Vagina (tissue), 2 donors: ENCODE measurements around the gene SLC6A13. TPM values are rescaled to one million over a fixed set of nuclear protein-coding genes. Genes with fewer than 3 reads are reported as not detected.

Experiments
- DNase-seq, 2 donors: peaks; one replicate each; pipeline ENCODE4 v3.0.0-alpha.2; 2017; ENCODE audit errors: extremely low spot score in 2 of 2
- H3K27ac ChIP-seq: fragments of 200-600 bp; sonication (generic); one replicate; pipeline ENCODE4 v1.5.1; 2019
- H3K27me3 ChIP-seq: fragments of 200-600 bp; sonication (generic); one replicate; pipeline ENCODE4 v1.5.1; 2019
- H3K36me3 ChIP-seq, 2 donors: fragments of 200-600 bp; sonication (generic); one replicate each; pipeline ENCODE4 v1.5.1; 2017 to 2019
- H3K4me1 ChIP-seq: fragments of 200-600 bp; sonication (generic); one replicate; pipeline ENCODE4 v1.5.1; 2019
- H3K4me3 ChIP-seq, 2 donors: fragments of 200-600 bp; sonication (generic); 1 replicate in 1 of 2; 2 replicates in 1 of 2; pipeline ENCODE4 v1.5.1; 2016 to 2019
- H3K9me3 ChIP-seq: fragments of 200-600 bp; sonication (generic); one replicate; pipeline ENCODE4 v1.5.1; 2019
- CTCF ChIP-seq, 3 experiments: fragments of 450-650 bp in 2 of 3; fragments of 200-600 bp in 1 of 3; sonication (generic) in 1 of 3; IDR thresholded peaks; one replicate each; pipeline ENCODE4 v1.5.1; 2017 to 2019; ENCODE audit warnings: antibody characterized with exemption in 3 of 3, mild to moderate bottlenecking in 2 of 3, moderate library complexity in 2 of 3
- POLR2A ChIP-seq, 2 donors: fragments of 450-650 bp; IDR thresholded peaks; one replicate each; pipeline ENCODE4 v1.6.1; 2017; ENCODE audit warnings: antibody characterized with exemption in 2 of 2, mild to moderate bottlenecking in 2 of 2, moderate library complexity in 2 of 2
- POLR2AphosphoS5 ChIP-seq, 2 donors: sonication (generic); formaldehyde crosslinking; IDR thresholded peaks; one replicate each; pipeline ENCODE4 v1.9.0; 2017; ENCODE audit warnings: antibody characterized with exemption in 2 of 2, mild to moderate bottlenecking in 2 of 2, low read depth in 1 of 2; ENCODE audit not compliant: insufficient read depth in 1 of 2
- intact Hi-C: fragments of 100-400 bp; cut with DNase I; formaldehyde crosslinking; loops from one replicate; pipeline ENCODE4 v1.15.1; 2023
- total RNA-seq: library from RNA; depleted of rRNA; stranded (reverse); fragments of >200 nt; gene quantifications from one replicate; pipeline ENCODE4 v1.2.3, GENCODE V29; 2016

SLC6A13 gene
- total RNA-seq, 1 donor from 2014 or later: not detected

- intact Hi-C loops: no loop called here
- Histone ChIP-seq H3K9me3 (no peaks in the 10 kb centered on the region), H3K36me3 (peaks cover 0 to 29% of the 10 kb centered on the region in 2 donors), H3K27ac (no peak overlapping the region), H3K4me1 (peaks cover 7% of the 10 kb centered on the region), H3K27me3 (no peaks in the 10 kb centered on the region), H3K4me3 (no peak overlapping the region)
- DNase-seq: no peak
- TF ChIP-seq CTCF (IDR thresholded peaks at IDR 0.05) (no peak), POLR2A (IDR thresholded peaks at IDR 0.05) (no peak), POLR2AphosphoS5 (IDR thresholded peaks at IDR 0.05; ENCODE audit: insufficient read depth in 1 of 2, low read depth in 1 of 2) (no peak)
Observed at GRCh38 chr12:286531-287300, 24.1 kb upstream of the SLC6A13 start.

- intact Hi-C loops: no loop called here
- H3K4me1 ChIP-seq: no peaks in the 10 kb centered on the region
- no peak for DNase-seq
- no peak overlapping the region for H3K4me3 ChIP-seq
- no peaks in the 10 kb centered on the region for H3K27me3 ChIP-seq
- no peaks in the 10 kb centered on the region for H3K36me3 ChIP-seq
- H3K27ac ChIP-seq: no peak overlapping the region
- no peaks in the 10 kb centered on the region for H3K9me3 ChIP-seq
- TF ChIP-seq POLR2A (IDR thresholded peaks at IDR 0.05) (no peak), POLR2AphosphoS5 (IDR thresholded peaks at IDR 0.05; ENCODE audit: insufficient read depth in 1 of 2, low read depth in 1 of 2) (no peak), CTCF (IDR thresholded peaks at IDR 0.05) (no peak)
Observed at GRCh38 chr12:278046-278445, 15.4 kb upstream of the SLC6A13 start.

GRCh38 chr12:275812-276211, 13.2 kb upstream of the SLC6A13 start:
- TF ChIP-seq POLR2A (IDR thresholded peaks at IDR 0.05) (no peak), CTCF (IDR thresholded peaks at IDR 0.05) (no peak), POLR2AphosphoS5 (IDR thresholded peaks at IDR 0.05; ENCODE audit: insufficient read depth in 1 of 2, low read depth in 1 of 2) (no peak)
- intact Hi-C loops: no loop called here
- no peaks in the 10 kb centered on the region for H3K36me3 ChIP-seq

GRCh38 chr12:273382-273781, 10.7 kb upstream of the SLC6A13 start:
- H3K27me3 ChIP-seq: no peaks in the 10 kb centered on the region
- H3K9me3 ChIP-seq: no peaks in the 10 kb centered on the region
- H3K27ac ChIP-seq: no peak overlapping the region
- no peak for DNase-seq
- H3K4me1 ChIP-seq: peaks cover 6% of the 10 kb centered on the region
- intact Hi-C loops: no loop called here
- no peak overlapping the region for H3K4me3 ChIP-seq
- H3K36me3 ChIP-seq: no peaks in the 10 kb centered on the region
- no peak for TF ChIP-seq POLR2A (IDR thresholded peaks at IDR 0.05)

More at GRCh38 chr12:275812-276211, 13.2 kb upstream of the SLC6A13 start:
- Histone ChIP-seq H3K27me3 (no peaks in the 10 kb centered on the region), H3K4me3 (no peak overlapping the region), H3K27ac (no peak overlapping the region), H3K9me3 (no peaks in the 10 kb centered on the region), H3K4me1 (no peaks in the 10 kb centered on the region)
- DNase-seq: no peak

- no peak for DNase-seq
- H3K27me3 ChIP-seq: no peaks in the 10 kb centered on the region
- intact Hi-C loops: no loop called here
- no peak for TF ChIP-seq CTCF (IDR thresholded peaks at IDR 0.05)
- TF ChIP-seq POLR2A (IDR thresholded peaks at IDR 0.05): no peak
- no peak for TF ChIP-seq POLR2AphosphoS5 (IDR thresholded peaks at IDR 0.05; ENCODE audit: insufficient read depth in 1 of 2, low read depth in 1 of 2)
- no peak overlapping the region for H3K4me3 ChIP-seq
- no peaks in the 10 kb centered on the region for H3K36me3 ChIP-seq
- H3K4me1 ChIP-seq: peaks cover 9% of the 10 kb centered on the region
- H3K27ac ChIP-seq: no peak overlapping the region
- H3K9me3 ChIP-seq: no peaks in the 10 kb centered on the region
Observed at GRCh38 chr12:272942-273341, 10.3 kb upstream of the SLC6A13 start.
